ENCODE results near the gene LYPD6B. TPM values are rescaled to one million over a fixed set of nuclear protein-coding genes. Genes with fewer than 3 reads are reported as not detected.

The LYPD6B gene
- total and polyA plus RNA-seq, 2 donors (not counting 3 experiments of a cell fraction or from before 2014, with no cell fraction given): not detected

- ChIA-PET CTCF (interaction anchor here (6.8 kb wide), 1 partner anchor 554 kb away, joined by 132 read pairs; no protein-coding TSS in a partner anchor), POLR2A (no interaction called here)
- H3K4me3 ChIP-seq (replicated peaks in 1 of 3; ENCODE audit: insufficient read depth in 1 of 3, low read depth in 1 of 3, low read length in 3 of 3): no peak overlapping the region
- H3K4me1 ChIP-seq (ENCODE audit: control insufficient read depth, extremely low read depth, insufficient read depth, low read length): no peaks in the 10 kb centered on the region
- no peaks in the 10 kb centered on the region for H3K36me3 ChIP-seq (ENCODE audit: control insufficient read depth in 2 of 2, extremely low read depth in 1 of 2, insufficient read depth in 2 of 2, low read length in 2 of 2)
- H3K9me3 ChIP-seq (replicated peaks; ENCODE audit: control insufficient read depth, insufficient read depth, low read length): no peaks in the 10 kb centered on the region
- TF ChIP-seq CTCF (IDR thresholded peaks at IDR 0.05; ENCODE audit: extremely low read depth in 1 of 2, insufficient read depth in 1 of 2, low read depth in 1 of 2, low read length in 2 of 2) (no peak), EZH2 (IDR thresholded peaks at IDR 0.05; ENCODE audit: borderline replicate concordance, low read depth, low read length, severe bottlenecking) (no peak), POLR2AphosphoS5 (IDR thresholded peaks at IDR 0.05; ENCODE audit: insufficient read depth, low read depth, low read length) (no peak), GATA2 (IDR thresholded peaks at IDR 0.05; ENCODE audit: insufficient read depth, insufficient read length, low read depth, low read length) (no peak), FOS (IDR thresholded peaks at IDR 0.05; ENCODE audit: borderline replicate concordance, insufficient read depth, low read length) (no peak), JUN (IDR thresholded peaks at IDR 0.05; ENCODE audit: borderline replicate concordance, insufficient read depth, insufficient read length, low read depth) (no peak), MYC (IDR thresholded peaks at IDR 0.05; ENCODE audit: low read depth, low read length) (no peak), MAX (IDR thresholded peaks at IDR 0.05; ENCODE audit: insufficient read depth, insufficient read length) (no peak), POLR2A (IDR thresholded peaks at IDR 0.05; ENCODE audit: low read depth, low read length) (no peak)
- no peak overlapping the region for H3K27ac ChIP-seq (ENCODE audit: insufficient read depth, low read depth, low read length)
- dilution Hi-C loops (cut with MboI; ENCODE audit: extremely low pct_ligation_motif_present, low sequenced_read_pairs) (no loop called here), intact Hi-C loops (cut with micrococcal nuclease) (no loop called here)
- FAIRE-seq (no peak), DNase-seq (ENCODE audit: low read depth, low spot score) (no peak)
- H3K4me2 ChIP-seq (ENCODE audit: insufficient read depth, low read length): no peak overlapping the region
- H4K20me1 ChIP-seq (replicated peaks; ENCODE audit: control insufficient read depth, extremely low read depth, insufficient read depth, low read length): no peaks in the 10 kb centered on the region
- H3K79me2 ChIP-seq (ENCODE audit: control insufficient read depth, insufficient read depth, low read length): no peaks in the 10 kb centered on the region
- H3K9me1 ChIP-seq (replicated peaks; ENCODE audit: control insufficient read depth, extremely low read depth, insufficient read depth, low read length): no peaks in the 10 kb centered on the region
- H3K27me3 ChIP-seq (ENCODE audit: control insufficient read depth in 2 of 2, insufficient read depth in 2 of 2, low read length in 2 of 2): peaks cover 2% of the 10 kb centered on the region in 2 experiments
- no TSS peak for BruUV-seq (replicated peaks)
- no peak overlapping the region for H2AFZ ChIP-seq (ENCODE audit: low read depth, low read length)
- H3K9ac ChIP-seq (replicated peaks; ENCODE audit: extremely low read depth, insufficient read depth, low read length): no peak overlapping the region
These were observed 18.1 kb upstream of the LYPD6B start for GRCh38 chr2:149020432-149020851.

Data from endothelial cell of umbilical vein (primary cell).